GM06990 (cell line): ENCODE data around the gene OR7D2.

Source experiments
- DNase-seq: peaks from one replicate; pipeline ENCODE4 v3.0.0-alpha.2; 2011; ENCODE audit not compliant: insufficient read length; ENCODE audit errors: extremely low read depth
- H3K27me3 ChIP-seq: replicated peaks from 2 replicates; pipeline ENCODE4 v1.6.0; 2011; ENCODE audit warnings: low read length; ENCODE audit not compliant: control insufficient read depth, insufficient read depth
- H3K36me3 ChIP-seq: 2 replicates; pipeline ENCODE4 v1.5.1; 2011; ENCODE audit warnings: low read length; ENCODE audit not compliant: control insufficient read depth, insufficient read depth
- H3K4me3 ChIP-seq: replicated peaks from 2 replicates; pipeline ENCODE4 v1.5.1; 2011; ENCODE audit warnings: low read depth, mild to moderate bottlenecking, control low read depth, low read length
- TF ChIP-seq, protein P1 (sequence below): IDR thresholded peaks from 2 replicates; pipeline ENCODE4 v1.5.1; 2011; ENCODE audit warnings: low read length, control low read depth, mild to moderate bottlenecking, inconsistent platforms; ENCODE audit not compliant: insufficient read depth, poor library complexity, severe bottlenecking

OR7D2 gene

DNA sequence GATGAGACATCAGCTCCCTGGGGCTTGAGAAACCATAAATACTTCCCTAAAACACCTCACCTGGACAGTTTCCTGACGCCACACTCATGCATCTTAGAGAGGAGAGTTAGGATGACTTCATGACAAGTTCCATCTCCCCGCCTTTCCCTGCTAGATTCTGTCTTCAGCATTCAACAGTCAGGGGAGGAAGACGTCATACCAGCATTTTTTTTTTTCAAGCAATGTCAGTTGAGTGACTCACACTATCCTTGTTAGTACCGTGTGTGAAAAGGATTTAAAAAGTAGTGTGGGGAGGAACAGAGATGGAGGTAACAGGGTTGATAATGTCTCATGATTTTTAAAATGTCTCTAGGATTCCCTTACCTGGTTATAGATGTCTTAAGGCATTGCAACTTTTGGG is at the start of gene OR7D2:
TSS of gene OR7D2 (plus strand) at position 79 of the 400 bp plus-strand sequence. CDS start 6,803 bp downstream, outside the sequence.
- Histone ChIP-seq H3K4me3 (no peak within 1 kb of the TSS), H3K27me3 (no peaks in the 10 kb centered on the region), H3K36me3 (no peaks in the 10 kb centered on the region)
- DNase-seq, result no peak
- TF ChIP-seq, protein P1, sequence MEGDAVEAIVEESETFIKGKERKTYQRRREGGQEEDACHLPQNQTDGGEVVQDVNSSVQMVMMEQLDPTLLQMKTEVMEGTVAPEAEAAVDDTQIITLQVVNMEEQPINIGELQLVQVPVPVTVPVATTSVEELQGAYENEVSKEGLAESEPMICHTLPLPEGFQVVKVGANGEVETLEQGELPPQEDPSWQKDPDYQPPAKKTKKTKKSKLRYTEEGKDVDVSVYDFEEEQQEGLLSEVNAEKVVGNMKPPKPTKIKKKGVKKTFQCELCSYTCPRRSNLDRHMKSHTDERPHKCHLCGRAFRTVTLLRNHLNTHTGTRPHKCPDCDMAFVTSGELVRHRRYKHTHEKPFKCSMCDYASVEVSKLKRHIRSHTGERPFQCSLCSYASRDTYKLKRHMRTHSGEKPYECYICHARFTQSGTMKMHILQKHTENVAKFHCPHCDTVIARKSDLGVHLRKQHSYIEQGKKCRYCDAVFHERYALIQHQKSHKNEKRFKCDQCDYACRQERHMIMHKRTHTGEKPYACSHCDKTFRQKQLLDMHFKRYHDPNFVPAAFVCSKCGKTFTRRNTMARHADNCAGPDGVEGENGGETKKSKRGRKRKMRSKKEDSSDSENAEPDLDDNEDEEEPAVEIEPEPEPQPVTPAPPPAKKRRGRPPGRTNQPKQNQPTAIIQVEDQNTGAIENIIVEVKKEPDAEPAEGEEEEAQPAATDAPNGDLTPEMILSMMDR, result no peak

DNA sequence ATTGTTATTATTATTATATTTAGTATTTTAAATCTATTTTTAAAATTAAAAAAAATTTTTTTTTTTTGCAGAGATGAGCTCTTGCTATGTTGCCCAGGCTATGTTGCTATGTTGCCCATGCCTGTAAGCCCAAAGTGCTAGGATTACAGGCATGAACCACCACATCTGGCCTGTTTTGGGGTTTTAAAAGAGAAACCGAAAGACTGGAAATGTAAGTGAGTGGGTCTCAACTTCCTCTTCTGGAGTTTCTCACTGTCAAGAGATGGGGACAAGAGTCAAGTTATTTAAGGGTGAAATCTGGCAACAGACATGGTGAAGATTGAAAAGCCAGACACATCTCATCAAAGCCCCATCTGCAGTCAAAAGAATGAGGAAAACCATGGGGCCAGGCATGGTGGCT is 47.8 kb upstream of the OR7D2 start:
- Histone ChIP-seq H3K27me3 (no peaks in the 10 kb centered on the region), H3K4me3 (no peak overlapping the region), H3K36me3 (no peaks in the 10 kb centered on the region)
- peak; percentile 30 for DNase-seq
- TF ChIP-seq, protein P1, result no peak

DNA sequence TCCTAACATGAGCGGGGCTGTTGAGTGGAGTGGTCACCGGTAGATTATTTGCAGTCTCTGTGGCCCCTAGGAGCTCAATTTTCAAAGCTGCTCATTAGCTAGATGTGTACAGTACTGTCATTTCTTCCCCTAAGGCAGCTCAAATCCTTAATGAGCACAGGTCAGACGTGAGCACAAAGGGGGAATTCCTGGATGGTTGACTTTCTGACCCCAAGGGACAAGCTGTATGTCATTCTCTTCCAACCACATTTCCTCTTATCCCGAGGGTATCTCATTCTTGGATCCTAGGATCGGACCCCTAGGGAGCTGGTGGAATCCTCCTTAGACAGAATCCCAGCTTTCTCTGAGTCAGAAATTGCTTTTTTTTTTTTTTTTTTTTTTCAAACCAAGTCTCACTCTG is 46.4 kb upstream of the OR7D2 start:
- no peaks in the 10 kb centered on the region for H3K27me3 ChIP-seq
- TF ChIP-seq, protein P1, result no peak
- H3K36me3 ChIP-seq, result no peaks in the 10 kb centered on the region
- no peak overlapping the region for H3K4me3 ChIP-seq
- no peak for DNase-seq

DNA sequence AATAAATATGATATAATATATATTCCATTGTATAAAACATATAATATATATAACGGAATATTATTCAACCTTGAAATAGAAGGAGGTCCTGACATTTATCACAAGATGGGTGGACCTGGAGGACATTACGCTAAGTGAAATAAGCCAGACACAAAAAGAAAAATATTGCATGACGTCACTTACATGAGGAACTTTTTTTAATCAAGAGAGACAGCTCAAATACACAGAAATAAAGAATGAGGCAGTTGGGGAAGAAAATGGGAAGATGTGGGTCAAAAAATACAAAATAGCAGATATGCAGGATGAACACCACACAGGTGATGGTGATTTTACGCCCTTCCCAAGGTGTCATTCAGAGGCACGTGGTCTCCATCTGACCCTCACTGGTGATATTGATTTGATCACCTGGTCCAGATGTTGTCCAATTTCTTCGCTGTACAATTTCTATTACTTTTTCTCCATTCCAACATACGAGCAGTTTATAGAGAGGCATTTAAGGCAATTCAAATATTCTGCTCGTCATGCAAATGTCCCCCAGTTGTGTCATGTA is 39.1 kb upstream of the OR7D2 start:
- DNase-seq, result no peak
- TF ChIP-seq, protein P1, result no peak

DNA sequence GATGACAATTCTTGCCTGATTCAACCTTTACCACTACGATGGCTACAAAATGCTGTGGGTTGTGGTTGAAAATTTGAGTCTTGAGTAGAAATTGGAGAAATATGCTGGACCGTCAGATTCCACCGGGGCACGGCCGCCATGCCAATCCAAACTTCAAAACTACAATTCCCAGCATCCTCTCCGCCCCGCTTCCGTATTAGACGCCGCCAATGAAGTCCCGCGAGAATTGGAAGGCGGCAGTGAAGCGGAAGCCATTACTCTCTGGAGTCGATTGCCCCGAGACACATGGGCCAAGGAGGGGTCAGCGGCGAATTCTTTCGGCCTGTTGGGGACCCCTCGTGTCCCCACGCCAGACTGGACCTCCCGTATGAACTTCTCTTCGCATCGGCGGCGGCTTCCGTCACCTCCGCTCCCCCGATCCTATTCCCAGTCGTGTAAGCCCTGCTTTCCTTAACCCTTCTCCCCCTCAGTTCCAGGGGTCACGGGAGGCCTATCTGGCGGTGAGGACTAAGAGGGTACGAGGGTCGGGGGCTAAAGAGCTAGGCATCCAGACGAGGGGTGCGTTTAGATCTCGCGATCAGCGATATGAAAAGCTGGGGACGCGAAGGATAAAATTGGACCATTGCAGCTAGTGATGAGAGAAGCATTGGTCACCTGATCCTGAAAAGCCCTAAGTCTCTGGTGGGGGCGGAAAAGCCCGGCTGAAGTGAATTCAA is 38.5 kb upstream of the OR7D2 start, which contains the start of gene ZNF317:
TSS of gene ZNF317 (plus strand) at position 239 of the 716 bp plus-strand sequence. CDS start 15,620 bp downstream, outside the sequence.
- peak; percentile 84 for DNase-seq
- Histone ChIP-seq H3K36me3 (no peaks in the 10 kb centered on the region; the same call in 1 of the 2 replicates), H3K27me3 (no peaks in the 10 kb centered on the region), H3K4me3 (peak within 1 kb of the TSS; percentile 99)
- TF ChIP-seq, protein P1, result no peak

More for the DNA sequence above, 39.1 kb upstream of the OR7D2 start:
- Histone ChIP-seq H3K27me3 (no peaks in the 10 kb centered on the region), H3K36me3 (no peaks in the 10 kb centered on the region), H3K4me3 (peak overlapping the region; percentile 99)
